Retinal pigment epithelial cell (primary cell): ENCODE results near the gene IGF2BP3.

Source experiments
- DNase-seq: peaks from one replicate; pipeline ENCODE4 v3.0.0-alpha.2; 2010; ENCODE audit warnings: low read depth
- H3K4me3 ChIP-seq: 2 replicates; pipeline ENCODE4 v1.5.1; 2011; ENCODE audit warnings: mild to moderate bottlenecking, low read length, control low read depth, moderate library complexity
- CTCF ChIP-seq: conservative IDR thresholded peaks from 2 replicates; pipeline ENCODE4 v1.5.1; 2011; ENCODE audit warnings: low read depth, low read length, control low read depth, inconsistent platforms

Gene IGF2BP3

GRCh38 chr7:23276376-23276775 lies 193.9 kb downstream of the IGF2BP3 start:
- no peak for DNase-seq
- TF ChIP-seq CTCF, result peak; percentile 38
- no peak overlapping the region for H3K4me3 ChIP-seq

- no peak overlapping the region for H3K4me3 ChIP-seq
- no peak for DNase-seq
- no peak for TF ChIP-seq CTCF
Measured at GRCh38 chr7:23275912-23276311, 194.4 kb downstream of the IGF2BP3 start.

GRCh38 chr7:23273141-23273599 lies 197.1 kb downstream of the IGF2BP3 start:
- peak; percentile 91 for TF ChIP-seq CTCF
- peak; percentile 92 for DNase-seq
- no peak overlapping the region for H3K4me3 ChIP-seq

GRCh38 chr7:23272275-23272674 lies 198.0 kb downstream of the IGF2BP3 start:
- TF ChIP-seq CTCF, result no peak
- no peak overlapping the region for H3K4me3 ChIP-seq
- DNase-seq, result no peak

- H3K4me3 ChIP-seq, result no peak overlapping the region
- TF ChIP-seq CTCF, result no peak
- DNase-seq, result no peak
Measured at GRCh38 chr7:23268746-23269145, 201.5 kb downstream of the IGF2BP3 start.

- H3K4me3 ChIP-seq, result no peak overlapping the region
- no peak for DNase-seq
- no peak for TF ChIP-seq CTCF
Measured at GRCh38 chr7:23268167-23268566, 202.1 kb downstream of the IGF2BP3 start.

- no peak overlapping the region for H3K4me3 ChIP-seq
- DNase-seq, result no peak
- TF ChIP-seq CTCF, result no peak
Measured at GRCh38 chr7:23267357-23267756, 202.9 kb downstream of the IGF2BP3 start.
